ENCODE measurements around the gene CD63. TPM values are rescaled to one million over a fixed set of nuclear protein-coding genes. Genes with fewer than 3 reads are reported as not detected.

Gene CD63
- total and polyA plus RNA-seq, 2 of the 4 experiments (the other 2 are of a cell fraction), result 995 to 1,398 TPM

GRCh38 chr12:55743406-55744339, 14.9 kb upstream of the CD63 start (continued):
- 0 out of 2 replicates have a peak, but pooled peaks have one; percentile 5 for TF ChIP-seq CTCF (conservative IDR thresholded peaks at IDR 0.05; ENCODE audit: low read depth, low read length)
- no peak for TF ChIP-seq MAFK (IDR thresholded peaks at IDR 0.05; ENCODE audit: low read depth, low read length)
- no peak for TF ChIP-seq NFE2L2 (IDR thresholded peaks at IDR 0.05; ENCODE audit: low read depth, low read length)
- TF ChIP-seq RCOR1 (IDR thresholded peaks at IDR 0.05; ENCODE audit: insufficient replicate concordance, low read length), result no peak
